NCI-H345 treated with DMSO at 0.1 percent for 48 hours (cell line): ENCODE data around the gene SSPN.

ENCODE experiments used
- DNase-seq: peaks from one replicate; lab custom pipeline; 2025; ENCODE audit not compliant: unreplicated experiment; lab: John Stamatoyannopoulos, UW

SSPN gene

DNA sequence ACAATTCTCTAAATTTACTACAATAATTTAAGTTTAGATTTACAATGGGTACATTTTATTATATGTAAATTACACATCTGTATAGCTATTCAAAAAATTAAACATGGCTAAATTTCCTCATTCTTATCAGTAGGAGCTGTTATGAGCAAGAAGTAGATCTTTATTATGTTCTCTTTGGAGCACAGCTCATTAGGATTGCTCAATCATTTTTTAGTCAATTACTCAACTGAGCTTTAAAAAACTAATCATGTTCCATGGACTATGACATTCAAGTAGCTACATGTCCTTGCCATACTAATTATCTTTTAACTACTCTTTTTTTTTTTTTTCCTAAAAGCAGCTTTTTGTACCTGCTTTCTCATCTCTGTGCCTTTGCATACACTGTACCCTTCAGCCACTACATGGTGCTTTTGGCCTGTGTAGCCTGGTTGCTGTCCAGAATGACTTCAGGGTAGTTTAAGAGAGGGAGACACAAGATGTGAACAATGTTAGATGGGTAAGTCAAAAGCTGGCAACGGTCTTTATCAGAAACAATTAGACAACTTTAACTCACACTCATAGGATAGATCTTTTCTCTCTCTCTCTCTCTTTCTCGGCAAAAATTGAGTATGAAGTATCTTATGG, 69.0 kb downstream of the SSPN start:
- DNase-seq, result no peak

DNA sequence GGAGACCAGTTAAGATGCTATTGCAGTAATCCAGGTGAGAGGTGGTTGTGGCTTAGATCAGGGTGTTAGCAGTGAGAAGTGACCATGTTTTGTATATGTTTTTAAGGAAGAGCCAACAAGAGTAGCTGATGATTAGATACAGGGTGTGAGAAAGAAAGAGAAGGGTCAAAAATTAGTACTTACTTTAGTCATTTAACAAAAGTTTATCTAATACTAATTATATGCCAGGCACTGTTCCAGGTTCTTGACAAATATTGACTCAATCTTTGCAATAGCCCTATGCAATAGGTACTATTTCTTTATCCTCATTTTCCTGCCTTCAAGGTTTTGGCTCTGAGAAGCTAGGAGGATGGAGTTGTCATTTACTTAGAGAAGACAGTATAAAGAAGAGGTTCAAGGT, 70.2 kb downstream of the SSPN start:
- no peak for DNase-seq

DNA sequence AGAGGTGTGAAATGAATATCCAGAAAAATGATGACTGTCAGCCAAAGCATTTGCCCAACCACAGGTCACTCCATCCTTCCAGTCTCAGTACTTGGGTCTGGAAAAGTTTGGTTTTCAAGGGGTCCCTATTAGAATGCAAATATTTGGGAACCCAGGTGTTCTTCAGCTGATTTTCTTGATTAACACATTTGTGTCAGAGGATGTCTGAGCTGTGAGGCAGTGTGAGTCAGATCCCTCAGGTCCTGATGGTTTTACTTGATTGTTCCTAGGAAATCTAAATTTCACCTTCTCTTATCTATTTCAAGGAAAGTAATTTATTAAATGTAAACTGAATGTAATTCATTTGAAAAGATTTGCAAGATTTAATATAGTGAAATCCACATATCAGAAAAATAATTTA, 71.5 kb downstream of the SSPN start:
- no peak for DNase-seq

DNA sequence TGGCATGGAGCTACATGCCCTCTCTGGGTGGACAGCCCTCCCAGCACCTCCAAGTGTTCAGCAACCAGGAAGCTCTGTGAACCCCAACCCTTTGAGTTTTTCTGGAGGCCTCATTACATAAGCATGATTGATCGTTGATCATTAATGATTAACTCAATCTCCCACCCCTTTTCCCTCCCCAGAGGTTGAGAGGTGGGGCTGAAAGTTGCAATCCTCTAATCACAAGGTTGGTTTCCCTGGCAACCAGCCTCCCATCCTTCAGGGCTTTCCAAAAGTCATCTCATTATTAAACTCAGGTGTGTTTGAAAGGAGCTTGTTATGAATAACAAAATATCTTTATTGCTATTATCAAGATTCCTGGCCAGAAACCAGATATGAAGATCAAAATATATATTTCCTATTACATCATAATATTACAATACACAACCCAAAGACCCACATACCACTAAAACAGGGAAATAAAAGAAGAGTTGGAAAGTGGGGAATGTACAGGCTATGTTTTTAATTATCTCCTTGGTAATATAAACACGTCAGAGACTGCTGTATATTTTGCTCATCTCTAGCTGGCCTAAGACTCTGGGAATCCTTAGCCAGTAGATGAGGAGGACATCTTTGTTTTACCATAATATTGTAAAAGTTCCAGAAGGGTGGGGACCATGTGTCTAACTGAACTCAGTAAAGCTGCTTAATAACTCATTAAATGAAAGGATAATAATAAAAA, 73.6 kb downstream of the SSPN start:
- DNase-seq, result no peak

DNA sequence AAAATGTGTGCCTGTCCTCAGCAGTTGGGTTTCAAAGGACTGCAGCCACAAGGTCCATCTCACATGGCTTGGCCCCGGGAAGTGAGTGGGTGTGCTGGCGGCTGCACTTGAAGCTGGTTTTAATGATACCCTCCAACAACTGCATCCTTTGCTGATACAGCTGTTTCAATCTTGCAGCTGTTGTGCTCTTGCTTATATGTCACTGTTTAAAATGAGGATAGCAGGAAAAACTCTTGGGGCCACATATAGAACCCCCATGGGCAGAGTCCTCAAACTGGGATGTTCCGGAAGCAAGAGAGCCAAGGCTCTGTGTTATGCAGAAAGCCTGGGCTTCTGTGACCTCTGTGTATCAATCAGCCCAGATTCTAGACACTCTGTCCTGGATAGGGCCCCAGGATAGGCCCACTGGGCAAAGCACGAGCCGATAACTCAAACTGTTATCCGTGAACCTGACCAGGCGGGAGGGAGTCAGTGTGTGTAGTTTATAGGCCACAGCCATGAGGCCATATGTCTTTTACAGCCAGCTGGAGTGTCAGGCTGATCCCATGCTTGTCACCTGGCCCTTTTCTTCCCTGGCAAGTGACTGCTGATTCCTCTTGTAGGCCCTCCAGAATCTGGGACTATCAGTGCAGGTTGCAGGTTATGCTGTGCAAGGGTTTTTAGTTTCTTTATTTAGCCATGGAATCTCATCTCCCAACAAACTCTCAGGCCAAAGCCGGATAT, 74.3 kb downstream of the SSPN start:
- DNase-seq, result no peak

DNA sequence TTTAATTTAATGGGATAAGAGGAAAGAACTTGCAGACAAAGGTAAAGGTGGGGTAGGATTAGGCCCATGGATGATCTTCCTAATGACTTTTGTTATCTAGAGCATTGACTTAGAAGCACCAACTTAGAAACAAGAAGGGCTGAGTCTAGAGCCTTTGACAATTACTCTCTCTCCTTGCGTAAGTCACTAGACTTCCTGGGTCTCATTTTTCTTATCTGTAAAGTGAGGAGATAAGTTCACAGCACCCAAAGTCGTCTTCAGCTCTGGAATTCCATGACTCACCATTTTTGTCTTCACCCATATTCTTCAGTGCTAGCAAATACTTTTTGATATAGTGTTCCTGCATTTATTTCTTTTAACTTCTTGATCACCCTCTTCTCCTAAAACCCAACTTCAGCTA, 75.7 kb downstream of the SSPN start:
- DNase-seq, result no peak

DNA sequence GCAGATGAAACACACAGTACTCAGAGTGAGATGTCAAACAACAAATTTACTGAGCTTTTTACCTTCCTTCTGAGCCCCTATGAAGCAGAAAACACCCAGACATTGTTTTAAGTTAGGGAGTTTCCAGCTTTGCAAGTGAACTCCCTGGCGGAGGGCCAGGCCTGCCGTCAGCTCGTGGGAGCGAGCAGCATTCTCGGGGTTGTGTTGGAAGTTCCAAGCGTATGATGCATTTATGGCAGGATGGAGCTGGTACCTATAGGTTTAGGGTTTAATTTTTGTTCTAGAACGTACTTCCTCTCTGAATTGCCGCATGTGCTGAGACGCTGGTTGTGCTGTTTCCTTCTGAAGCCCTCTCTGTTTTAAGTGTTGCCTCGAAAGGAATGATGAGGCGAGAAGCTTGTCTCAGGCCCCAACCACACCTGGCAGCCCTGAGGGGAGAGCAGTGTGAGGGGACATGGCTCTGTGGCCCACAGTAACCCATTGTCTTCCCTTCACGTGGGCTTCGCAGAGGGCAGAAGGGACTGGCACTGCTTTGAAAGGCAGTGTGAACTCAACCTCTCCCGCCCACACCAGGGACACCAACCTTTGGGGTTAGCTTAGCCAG, 76.6 kb downstream of the SSPN start:
- no peak for DNase-seq

DNA sequence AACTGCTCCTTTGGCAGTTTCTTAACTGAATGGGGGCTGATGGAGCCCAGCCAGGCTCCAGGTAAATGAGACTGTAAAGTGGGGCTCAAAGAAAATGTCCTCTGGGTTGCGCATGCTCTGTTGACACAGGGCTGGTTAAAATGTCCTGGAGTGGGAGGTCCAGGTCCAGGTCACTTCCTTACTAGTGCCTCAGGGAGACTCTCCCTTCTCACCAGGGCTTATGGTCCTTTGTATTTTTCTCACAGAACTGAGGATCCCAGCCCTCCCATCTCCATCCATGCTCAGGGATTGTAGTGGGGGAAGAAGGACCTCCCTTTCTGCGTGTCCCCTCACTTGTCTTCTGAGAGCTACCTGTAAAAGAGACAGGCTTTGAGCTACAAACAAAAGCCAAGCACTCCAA, 77.5 kb downstream of the SSPN start:
- DNase-seq, result no peak

DNA sequence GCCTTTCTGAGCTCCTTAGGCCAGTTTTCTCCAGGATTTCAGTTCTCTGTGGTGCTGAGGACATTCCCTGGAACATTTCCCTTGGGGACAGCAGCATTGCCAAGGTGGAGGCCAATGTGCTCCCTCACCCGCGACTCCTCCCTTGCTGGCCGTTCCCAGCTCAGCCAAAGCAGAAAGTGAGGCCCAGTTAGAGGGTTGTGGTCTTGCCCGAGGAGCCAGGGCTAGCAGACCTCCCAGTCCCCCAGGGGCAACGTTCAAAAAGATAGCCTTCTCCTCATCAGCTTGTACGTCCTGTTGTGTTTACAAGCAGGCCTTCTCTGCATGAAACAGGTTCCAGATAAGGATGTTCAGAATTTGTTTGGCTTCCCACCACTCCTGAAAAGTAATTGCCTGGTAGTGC, 78.4 kb downstream of the SSPN start:
- no peak for DNase-seq

DNA sequence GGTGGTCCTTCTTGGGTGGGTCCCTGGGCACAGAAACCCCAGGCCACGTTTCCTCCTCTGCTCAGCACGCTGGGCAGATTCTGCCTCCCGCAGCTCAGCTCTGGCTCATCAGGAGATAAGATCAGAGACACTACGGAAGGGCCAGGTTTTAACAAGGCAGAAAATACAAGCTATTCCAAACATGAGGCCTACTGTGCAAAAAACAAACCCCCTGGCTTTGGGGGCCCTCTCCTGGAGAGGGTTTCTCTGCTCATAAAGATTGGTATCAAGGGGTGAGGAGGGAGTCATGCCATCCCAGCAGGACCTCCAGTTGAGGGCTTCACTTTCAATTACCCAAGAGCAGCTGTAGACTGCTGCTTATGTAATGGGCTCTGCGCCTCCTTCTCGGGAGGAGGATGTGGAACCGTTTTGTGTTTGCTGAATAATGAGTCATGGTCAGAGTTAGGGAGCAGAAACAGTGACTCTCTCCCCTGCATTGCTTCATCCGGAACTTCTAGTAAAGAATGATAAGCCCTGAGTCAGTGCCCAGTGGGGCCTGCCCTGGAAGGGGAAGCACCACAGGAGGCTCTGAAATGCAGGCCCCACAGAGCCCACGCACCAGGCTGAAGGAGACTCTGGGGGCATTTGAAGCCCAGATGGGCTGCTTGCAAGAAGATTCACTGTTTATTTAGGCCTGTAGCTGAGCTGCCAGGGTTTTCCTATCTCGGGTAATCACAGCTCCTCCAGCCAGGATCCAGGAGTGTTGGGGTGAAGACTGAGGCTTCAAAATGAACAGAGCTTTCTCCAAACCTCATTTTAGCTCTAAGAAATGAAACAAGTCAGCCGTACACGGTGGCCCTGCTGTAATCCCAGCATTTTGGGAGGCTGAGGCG, 79.3 kb downstream of the SSPN start:
- no peak for DNase-seq

DNA sequence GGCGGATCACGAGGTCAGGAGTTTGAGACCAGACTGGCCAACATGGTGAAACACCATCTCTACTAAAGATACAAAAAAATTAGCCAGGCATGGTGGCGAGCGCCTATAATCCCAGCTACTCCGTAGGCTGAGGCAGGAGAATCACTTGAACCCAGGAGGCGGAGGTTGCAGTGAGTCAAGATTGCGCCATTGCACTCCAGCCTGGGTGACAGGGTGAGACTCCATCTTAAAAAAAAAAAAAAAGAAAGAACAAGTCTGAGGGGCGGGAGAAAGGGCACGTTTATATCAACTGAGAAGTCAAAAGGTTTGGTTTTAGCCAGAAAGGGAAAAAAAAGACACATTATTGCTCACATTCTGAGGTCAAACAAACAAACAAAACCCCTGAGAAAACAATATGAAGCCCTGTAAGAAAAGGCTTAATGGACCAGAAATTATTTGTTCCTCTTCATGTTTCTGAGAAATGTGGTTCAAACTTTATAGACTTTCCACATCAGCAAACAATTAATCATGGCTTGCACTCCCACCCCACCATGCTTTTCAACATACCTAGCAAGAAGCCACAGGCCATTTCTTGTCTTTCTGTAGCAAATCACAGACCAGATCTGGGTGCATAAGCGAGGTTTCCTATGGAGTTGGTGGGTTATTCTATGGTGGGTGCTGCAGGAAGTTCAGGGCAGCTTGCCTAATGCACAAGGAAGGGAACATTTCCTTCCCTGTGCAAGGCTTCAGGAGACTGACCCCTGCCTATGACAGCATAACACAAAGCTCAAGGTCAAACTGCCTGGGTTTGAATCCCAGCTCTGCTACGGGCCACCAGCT, 80.1 kb downstream of the SSPN start:
- DNase-seq, result no peak

DNA sequence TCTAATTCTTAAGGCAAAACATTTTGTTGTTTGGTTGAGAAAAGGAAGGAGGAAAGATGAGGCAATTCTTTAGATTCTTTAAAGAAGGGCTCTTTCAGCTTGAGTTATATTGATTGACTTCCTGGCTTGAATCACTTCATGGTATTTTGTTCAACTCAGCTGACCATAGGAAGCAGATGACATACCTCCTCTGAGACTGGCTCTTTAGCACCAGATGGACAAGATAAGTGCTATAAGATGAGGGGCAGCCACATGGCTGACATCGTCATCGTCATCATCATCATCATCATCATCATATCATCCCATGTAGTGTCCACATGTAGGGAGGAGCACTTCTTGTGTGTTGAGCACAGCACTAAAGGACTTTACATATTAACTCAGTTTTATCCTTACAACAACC, 81.3 kb downstream of the SSPN start:
- DNase-seq, result no peak

DNA sequence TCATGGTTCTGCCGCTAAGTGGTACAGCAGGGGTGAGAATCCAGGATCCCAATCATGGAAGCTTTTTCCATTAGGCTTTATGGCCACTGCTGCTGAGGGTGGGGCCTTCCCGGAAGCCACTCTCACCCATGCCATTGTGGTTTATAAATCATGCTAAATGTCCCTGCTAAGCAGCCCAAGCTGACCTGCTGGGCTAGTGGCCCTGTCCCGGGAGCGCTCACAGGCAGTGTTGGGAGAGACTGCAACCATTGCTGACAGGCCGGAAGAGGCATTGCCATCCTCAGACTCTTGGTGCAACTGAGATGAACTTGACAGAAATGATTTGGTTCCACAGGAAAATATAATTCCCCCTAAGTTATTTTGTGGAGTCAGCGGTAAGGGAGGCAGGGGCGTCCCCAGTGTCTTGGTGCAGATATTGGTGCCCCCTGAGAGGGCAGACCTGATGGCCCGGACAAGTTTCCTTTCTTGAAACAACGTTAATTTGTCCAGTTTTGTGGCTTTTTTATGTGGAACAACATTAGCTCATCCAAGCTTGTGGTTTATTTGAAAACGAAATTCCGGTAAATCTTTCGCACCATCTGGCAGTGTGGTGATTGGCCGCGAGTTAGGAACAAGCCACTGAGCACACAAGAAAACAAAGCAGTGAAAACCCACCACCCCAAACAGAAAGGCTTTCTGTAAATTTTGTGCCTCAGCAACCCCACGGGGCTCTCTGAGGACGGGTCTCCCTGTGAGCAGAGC, 82.3 kb downstream of the SSPN start:
- DNase-seq, result no peak

DNA sequence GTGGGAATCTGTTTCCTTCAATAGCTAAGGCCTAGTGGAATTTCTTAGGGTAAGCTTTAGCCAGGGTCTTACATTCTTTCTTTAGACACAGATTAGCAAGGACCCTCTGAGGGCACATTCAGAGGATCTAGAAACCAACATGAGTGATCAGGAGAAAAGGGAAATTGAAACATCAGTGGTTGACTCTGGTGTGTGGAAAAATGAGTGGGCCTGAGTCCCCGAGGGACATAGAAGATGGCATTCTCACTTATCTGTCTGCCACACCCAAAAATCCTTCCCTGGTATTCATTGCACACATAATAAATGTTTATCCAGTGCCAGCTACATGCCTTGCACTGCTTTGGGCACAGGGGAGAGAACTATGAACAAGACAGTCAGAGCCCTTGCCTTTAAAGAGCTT, 82.9 kb downstream of the SSPN start:
- DNase-seq, result no peak

DNA sequence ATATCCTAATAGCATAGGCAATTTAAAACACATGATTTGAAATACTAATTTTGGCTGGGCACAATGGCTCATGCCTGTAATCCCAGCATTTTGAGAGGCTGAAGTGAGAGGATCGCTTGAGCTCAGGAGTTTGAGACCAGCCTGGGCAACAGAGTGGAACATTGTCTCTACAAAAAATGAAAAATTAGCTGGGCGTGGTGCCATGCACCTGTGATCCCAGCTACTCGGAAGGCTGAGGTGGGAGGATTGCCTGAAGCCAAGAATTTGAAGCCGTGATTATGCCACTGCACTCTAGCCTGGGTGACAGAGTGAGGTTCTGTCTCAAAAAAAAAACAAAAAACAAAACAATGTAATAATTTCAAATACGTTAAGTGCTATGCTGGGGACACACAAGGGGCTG, 83.3 kb downstream of the SSPN start:
- no peak for DNase-seq

DNA sequence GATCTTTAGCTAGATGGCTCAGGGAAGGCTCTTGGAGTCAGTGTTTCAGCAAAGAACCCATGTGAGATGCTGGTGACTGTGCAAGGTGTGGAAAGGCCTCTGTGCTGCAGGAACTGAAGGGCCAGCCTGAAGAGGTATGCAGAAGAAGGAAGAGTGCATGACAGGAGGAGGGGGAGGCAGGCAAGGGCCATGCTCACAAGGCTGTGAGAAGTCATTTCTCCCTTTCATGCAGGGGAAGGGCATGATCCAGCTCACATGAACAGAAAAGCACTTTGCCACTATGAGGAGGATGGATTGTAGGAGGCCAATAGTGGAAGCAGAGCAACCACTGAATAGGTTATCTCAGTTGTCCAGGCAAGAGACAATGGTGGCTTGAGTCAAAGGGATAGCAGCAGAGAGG, 83.7 kb downstream of the SSPN start:
- no peak for DNase-seq

DNA sequence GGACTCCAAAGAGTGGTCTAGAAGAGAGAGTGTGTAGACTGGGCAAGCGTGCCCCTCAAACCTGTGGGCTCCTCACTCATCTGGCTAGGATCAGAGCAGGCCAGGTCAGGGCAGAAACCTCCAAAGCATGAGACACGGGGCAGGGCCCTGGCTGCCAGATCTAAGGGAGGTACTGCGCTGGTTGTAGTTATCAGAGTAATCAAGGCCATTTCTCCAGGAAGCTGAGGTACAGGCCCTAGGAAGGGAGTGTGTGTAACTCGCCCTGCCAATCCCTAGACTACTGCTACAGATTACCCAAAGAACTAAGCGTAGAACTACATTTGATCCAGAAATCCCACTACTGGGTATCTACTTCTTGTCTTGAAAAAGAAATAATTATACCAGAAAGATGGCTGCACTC, 84.5 kb downstream of the SSPN start:
- DNase-seq, result no peak

DNA sequence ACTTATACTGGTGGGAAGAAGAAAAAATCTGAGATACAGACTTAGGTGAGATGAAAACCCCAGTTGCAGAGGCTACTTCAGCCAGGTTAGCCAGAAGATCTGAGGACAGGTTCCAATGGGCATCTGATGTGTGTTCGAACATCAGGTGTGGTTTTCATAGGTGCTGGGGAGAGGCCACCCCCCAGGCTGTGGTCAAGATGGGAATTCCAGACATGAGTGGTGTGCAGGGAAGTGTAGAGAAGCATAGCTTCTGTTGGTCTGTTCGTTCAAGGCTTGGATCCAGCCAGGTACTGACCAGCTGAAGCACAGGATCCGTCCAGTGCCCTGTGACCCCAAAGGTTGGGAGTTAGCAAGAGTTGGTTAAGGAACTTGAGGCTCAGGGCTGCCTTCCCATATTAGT, 85.5 kb downstream of the SSPN start:
- DNase-seq, result no peak

DNA sequence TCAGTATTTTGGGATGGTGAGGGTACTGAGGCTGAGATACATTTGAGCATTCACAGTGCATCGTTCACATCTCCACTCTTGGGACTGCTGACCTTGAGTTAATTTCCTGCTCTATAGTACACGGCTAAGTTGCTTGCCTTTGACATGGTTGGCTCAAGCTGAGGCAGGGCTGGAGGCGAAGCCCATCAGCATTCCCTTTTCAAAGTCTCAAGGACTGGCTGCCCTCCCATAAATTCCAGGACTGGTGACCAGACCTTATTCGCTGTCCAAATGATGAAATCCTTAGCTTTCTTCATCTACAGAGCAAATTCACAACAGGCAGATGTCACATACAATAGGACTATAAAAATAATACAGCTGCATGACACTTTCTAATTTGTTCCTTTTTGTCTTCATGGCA, 85.9 kb downstream of the SSPN start:
- no peak for DNase-seq
